ENCODE results near the gene ABHD2. TPM values are rescaled to one million over a fixed set of nuclear protein-coding genes. Genes with fewer than 3 reads are reported as not detected.

ABHD2 gene
- total RNA-seq, 1 donor from 2014 or later = 32.3 TPM

- TF ChIP-seq CTCF (IDR thresholded peaks at IDR 0.05; ENCODE audit: unreplicated experiment) = no peak
- H3K4me1 Mint-ChIP-seq (ENCODE audit: unreplicated experiment) = peaks cover 10% of the 10 kb centered on the region
- no peaks in the 10 kb centered on the region for H3K27me3 Mint-ChIP-seq (ENCODE audit: unreplicated experiment)
- no peaks in the 10 kb centered on the region for H3K9me3 Mint-ChIP-seq (ENCODE audit: unreplicated experiment)
- no peak overlapping the region for H3K27ac Mint-ChIP-seq (ENCODE audit: unreplicated experiment)
- H3K36me3 Mint-ChIP-seq (ENCODE audit: low read depth, unreplicated experiment) = peaks cover 4% of the 10 kb centered on the region
- no peak for DNase-seq (ENCODE audit: low spot score)
- H3K4me3 Mint-ChIP-seq (ENCODE audit: unreplicated experiment) = no peak overlapping the region
These were observed 3.5 kb downstream of the ABHD2 start for GRCh38 chr15:89091627-89092220.

GRCh38 chr15:89093509-89093908 is 5.3 kb downstream of the ABHD2 start:
- DNase-seq (ENCODE audit: low spot score) = no peak
- no peaks in the 10 kb centered on the region for H3K27me3 Mint-ChIP-seq (ENCODE audit: unreplicated experiment)
- no peak for TF ChIP-seq CTCF (IDR thresholded peaks at IDR 0.05; ENCODE audit: unreplicated experiment)
- H3K4me1 Mint-ChIP-seq (ENCODE audit: unreplicated experiment) = peaks cover 10% of the 10 kb centered on the region
- H3K36me3 Mint-ChIP-seq (ENCODE audit: low read depth, unreplicated experiment) = peaks cover 4% of the 10 kb centered on the region
- no peak overlapping the region for H3K27ac Mint-ChIP-seq (ENCODE audit: unreplicated experiment)
- no peak overlapping the region for H3K4me3 Mint-ChIP-seq (ENCODE audit: unreplicated experiment)
- no peaks in the 10 kb centered on the region for H3K9me3 Mint-ChIP-seq (ENCODE audit: unreplicated experiment)

- Mint-ChIP-seq H3K27me3 (ENCODE audit: unreplicated experiment) (no peaks in the 10 kb centered on the region), H3K4me3 (ENCODE audit: unreplicated experiment) (no peak overlapping the region), H3K4me1 (ENCODE audit: unreplicated experiment) (peaks cover 10% of the 10 kb centered on the region), H3K36me3 (ENCODE audit: low read depth, unreplicated experiment) (peaks cover 4% of the 10 kb centered on the region), H3K9me3 (ENCODE audit: unreplicated experiment) (no peaks in the 10 kb centered on the region), H3K27ac (ENCODE audit: unreplicated experiment) (no peak overlapping the region)
- TF ChIP-seq CTCF (IDR thresholded peaks at IDR 0.05; ENCODE audit: unreplicated experiment) = no peak
- no peak for DNase-seq (ENCODE audit: low spot score)
These were observed 6.8 kb downstream of the ABHD2 start for GRCh38 chr15:89095073-89095472.

GRCh38 chr15:89095556-89095955 is 7.3 kb downstream of the ABHD2 start:
- Mint-ChIP-seq H3K36me3 (ENCODE audit: low read depth, unreplicated experiment) (peaks cover 4% of the 10 kb centered on the region), H3K27ac (ENCODE audit: unreplicated experiment) (no peak overlapping the region), H3K9me3 (ENCODE audit: unreplicated experiment) (no peaks in the 10 kb centered on the region), H3K4me1 (ENCODE audit: unreplicated experiment) (peaks cover 8% of the 10 kb centered on the region), H3K4me3 (ENCODE audit: unreplicated experiment) (no peak overlapping the region), H3K27me3 (ENCODE audit: unreplicated experiment) (no peaks in the 10 kb centered on the region)
- no peak for DNase-seq (ENCODE audit: low spot score)
- TF ChIP-seq CTCF (IDR thresholded peaks at IDR 0.05; ENCODE audit: unreplicated experiment) = no peak

- Mint-ChIP-seq H3K4me1 (ENCODE audit: unreplicated experiment) (no peaks in the 10 kb centered on the region), H3K36me3 (ENCODE audit: low read depth, unreplicated experiment) (peaks cover 4% of the 10 kb centered on the region), H3K4me3 (ENCODE audit: unreplicated experiment) (no peak overlapping the region), H3K9me3 (ENCODE audit: unreplicated experiment) (no peaks in the 10 kb centered on the region), H3K27ac (ENCODE audit: unreplicated experiment) (no peak overlapping the region), H3K27me3 (ENCODE audit: unreplicated experiment) (no peaks in the 10 kb centered on the region)
- DNase-seq (ENCODE audit: low spot score) = no peak
- no peak for TF ChIP-seq CTCF (IDR thresholded peaks at IDR 0.05; ENCODE audit: unreplicated experiment)
These were observed 8.4 kb downstream of the ABHD2 start for GRCh38 chr15:89096664-89097063.

All from endothelial cell (in vitro differentiated cells).